RWPE2 (cell line): ENCODE results near the gene ALG9.

Experiments used
- ATAC-seq: fragments of 200-7000 bp; cut with Tn5 transposase; 3 replicates; pipeline ENCODE4 v1.9.1; 2021; ENCODE audit warnings: low read depth
- DNase-seq: peaks from one replicate; pipeline ENCODE4 v3.0.0-alpha.2; 2020; ENCODE audit warnings: low spot score
- H3K27ac ChIP-seq: fragments of 450-650 bp; 2 replicates; pipeline ENCODE4 v1.5.1; 2017; ENCODE audit warnings: mild to moderate bottlenecking; ENCODE audit not compliant: poor library complexity, severe bottlenecking
- H3K27me3 ChIP-seq: fragments of 250-450 bp; sonication (Bioruptor Pico); 2 replicates; pipeline ENCODE4 v1.5.1; 2021; ENCODE audit warnings: mild to moderate bottlenecking, moderate library complexity; ENCODE audit not compliant: insufficient read depth, poor library complexity, severe bottlenecking
- H3K36me3 ChIP-seq: fragments of 250-450 bp; sonication (Bioruptor Pico); 2 replicates; pipeline ENCODE4 v1.5.1; 2020; ENCODE audit warnings: low read depth, mild to moderate bottlenecking, moderate library complexity
- H3K4me1 ChIP-seq: fragments of 250-450 bp; sonication (Bioruptor Pico); 2 replicates; pipeline ENCODE4 v1.5.1; 2021; ENCODE audit warnings: mild to moderate bottlenecking, moderate library complexity; ENCODE audit not compliant: insufficient read depth, poor library complexity, severe bottlenecking
- H3K4me3 ChIP-seq: fragments of 250-450 bp; sonication (Bioruptor Pico); 2 replicates; pipeline ENCODE4 v1.5.1; 2021; ENCODE audit warnings: mild to moderate bottlenecking, moderate library complexity; ENCODE audit not compliant: severe bottlenecking
- H3K9me3 ChIP-seq: fragments of 250-450 bp; sonication (Bioruptor Pico); 2 replicates; pipeline ENCODE4 v1.5.1; 2021; ENCODE audit warnings: mild to moderate bottlenecking, moderate library complexity; ENCODE audit not compliant: severe bottlenecking
- CTCF ChIP-seq: fragments of 450-650 bp; IDR thresholded peaks from one replicate; pipeline ENCODE4 v1.5.1; 2017; ENCODE audit warnings: mild to moderate bottlenecking, moderate library complexity; ENCODE audit not compliant: poor library complexity, severe bottlenecking

ALG9 gene

GRCh38 chr11:111851636-111852035 lies 19.7 kb downstream of the ALG9 start:
- ATAC-seq, result peak; percentile 36; the same call in 1 of the 3 replicates
- peaks cover 49% of the 10 kb centered on the region for H3K36me3 ChIP-seq

GRCh38 chr11:111851067-111851466 lies 20.3 kb downstream of the ALG9 start:
- Histone ChIP-seq H3K4me1 (peaks cover 14% of the 10 kb centered on the region), H3K9me3 (no peaks in the 10 kb centered on the region), H3K4me3 (no peak overlapping the region), H3K27me3 (no peaks in the 10 kb centered on the region), H3K36me3 (peaks cover 44% of the 10 kb centered on the region), H3K27ac (no peak overlapping the region)
- DNase-seq, result no peak
- no peak for TF ChIP-seq CTCF
- no peak for ATAC-seq

More at GRCh38 chr11:111851636-111852035, 19.7 kb downstream of the ALG9 start:
- no peak for DNase-seq
- peak; percentile 61 for TF ChIP-seq CTCF
- H3K4me3 ChIP-seq, result no peak overlapping the region
- peaks cover 8% of the 10 kb centered on the region for H3K4me1 ChIP-seq
- H3K9me3 ChIP-seq, result no peaks in the 10 kb centered on the region
- no peak overlapping the region for H3K27ac ChIP-seq
- no peaks in the 10 kb centered on the region for H3K27me3 ChIP-seq

GRCh38 chr11:111849631-111850030 lies 21.8 kb downstream of the ALG9 start:
- no peak for ATAC-seq
- TF ChIP-seq CTCF, result no peak
- H3K36me3 ChIP-seq, result peaks cover 40% of the 10 kb centered on the region

GRCh38 chr11:111846636-111847035 lies 24.7 kb downstream of the ALG9 start:
- Histone ChIP-seq H3K36me3 (peaks cover 39% of the 10 kb centered on the region), H3K4me1 (peaks cover 23% of the 10 kb centered on the region), H3K27me3 (no peaks in the 10 kb centered on the region), H3K4me3 (no peak overlapping the region), H3K27ac (peak overlapping the region; percentile 83), H3K9me3 (no peaks in the 10 kb centered on the region)
- peak; percentile 54 for ATAC-seq
- no peak for DNase-seq
- TF ChIP-seq CTCF, result no peak

More at GRCh38 chr11:111849631-111850030, 21.8 kb downstream of the ALG9 start:
- DNase-seq, result no peak
- Histone ChIP-seq H3K4me3 (no peak overlapping the region), H3K4me1 (peaks cover 23% of the 10 kb centered on the region), H3K27ac (no peak overlapping the region), H3K27me3 (no peaks in the 10 kb centered on the region), H3K9me3 (no peaks in the 10 kb centered on the region)

GRCh38 chr11:111846063-111846462 lies 25.3 kb downstream of the ALG9 start:
- Histone ChIP-seq H3K4me3 (no peak overlapping the region), H3K27ac (peak overlapping the region; percentile 83), H3K27me3 (no peaks in the 10 kb centered on the region), H3K36me3 (peaks cover 38% of the 10 kb centered on the region), H3K4me1 (peaks cover 23% of the 10 kb centered on the region), H3K9me3 (no peaks in the 10 kb centered on the region)
- peak; percentile 86 for ATAC-seq
- no peak for DNase-seq
- TF ChIP-seq CTCF, result no peak
